GM18868 (cell line): ENCODE results near the gene FECH.
"Not testable (repeated sequence)": the region's sequence is repeated elsewhere in the genome, so short reads cannot be mapped to it uniquely, and the experiment has no call there.

Experiments used
- ATAC-seq: cut with Tn5 transposase; IDR thresholded peaks from one replicate; pipeline ENCODE4 v1.9.1; 2021; ENCODE audit warnings: mild to moderate bottlenecking, moderate library complexity; ENCODE audit not compliant: unreplicated experiment

The FECH gene

GRCh38 chr18:57533006-57533867 lies 53.3 kb downstream of the FECH start:
- ATAC-seq, result no peak

- no peak for ATAC-seq
These were observed 57.4 kb downstream of the FECH start for GRCh38 chr18:57529151-57529550.

GRCh38 chr18:57527556-57528229 lies 58.8 kb downstream of the FECH start:
- no peak for ATAC-seq

- ATAC-seq, result peak; percentile 92
These were observed 63.1 kb downstream of the FECH start for GRCh38 chr18:57523171-57523956.

- ATAC-seq, result not testable (repeated sequence)
These were observed 64.2 kb downstream of the FECH start for GRCh38 chr18:57522348-57522747.

- no peak for ATAC-seq
These were observed 66.7 kb downstream of the FECH start for GRCh38 chr18:57519668-57520424.

- no peak for ATAC-seq
These were observed 68.0 kb downstream of the FECH start for GRCh38 chr18:57518533-57518932.

- no peak for ATAC-seq
These were observed 70.4 kb downstream of the FECH start for GRCh38 chr18:57516056-57516455.

- no peak for ATAC-seq
These were observed 81.3 kb downstream of the FECH start for GRCh38 chr18:57505231-57505630.

GRCh38 chr18:57502624-57503023 lies 83.9 kb downstream of the FECH start:
- no peak for ATAC-seq

- ATAC-seq, result no peak
These were observed 87.7 kb downstream of the FECH start for GRCh38 chr18:57498682-57499256.
